ENCODE results near the gene C12orf56.
"Not testable (repeated sequence)": the region's sequence is repeated elsewhere in the genome, so short reads cannot be mapped to it uniquely, and the experiment has no call there.

DNA sequence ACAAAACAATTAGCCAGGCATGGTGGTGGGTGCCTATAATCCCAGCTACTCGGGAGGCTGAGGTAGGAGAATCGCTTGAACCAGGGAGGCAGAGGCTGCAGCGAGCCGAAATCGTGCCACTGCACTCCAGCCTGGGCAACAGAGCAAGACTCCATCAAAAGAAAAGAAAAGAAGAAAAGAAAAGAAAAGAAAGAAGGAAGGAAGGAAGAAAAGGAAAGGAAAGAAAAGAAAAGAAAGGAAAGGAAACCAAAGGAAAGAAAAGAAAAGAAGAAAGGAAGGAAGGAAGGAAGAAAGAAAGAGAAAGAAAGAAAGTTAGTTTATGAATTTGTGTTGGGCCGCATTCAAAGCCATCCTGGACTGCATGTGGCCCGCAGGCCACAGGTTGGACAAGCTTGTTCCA is 172.9 kb downstream of the C12orf56 start:
- not testable (repeated sequence) for TF ChIP-seq EZH2 (IDR thresholded peaks at IDR 0.05; ENCODE audit: borderline replicate concordance, low read depth, low read length); SNRNP70 (optimal IDR thresholded peaks at IDR 0.05; ENCODE audit: low read depth, low read length)
- TF ChIP-seq, protein P1, sequence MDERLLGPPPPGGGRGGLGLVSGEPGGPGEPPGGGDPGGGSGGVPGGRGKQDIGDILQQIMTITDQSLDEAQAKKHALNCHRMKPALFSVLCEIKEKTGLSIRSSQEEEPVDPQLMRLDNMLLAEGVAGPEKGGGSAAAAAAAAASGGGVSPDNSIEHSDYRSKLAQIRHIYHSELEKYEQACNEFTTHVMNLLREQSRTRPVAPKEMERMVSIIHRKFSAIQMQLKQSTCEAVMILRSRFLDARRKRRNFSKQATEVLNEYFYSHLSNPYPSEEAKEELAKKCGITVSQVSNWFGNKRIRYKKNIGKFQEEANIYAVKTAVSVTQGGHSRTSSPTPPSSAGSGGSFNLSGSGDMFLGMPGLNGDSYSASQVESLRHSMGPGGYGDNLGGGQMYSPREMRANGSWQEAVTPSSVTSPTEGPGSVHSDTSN (CRISPR knock-in tag; IDR thresholded peaks at IDR 0.05; ENCODE audit: low read depth), result not testable (repeated sequence)
- TF ChIP-seq, protein P1 (tag; conservative IDR thresholded peaks at IDR 0.05; ENCODE audit: low read depth), result not testable (repeated sequence)

Data from K562 (cell line).